PC-3 (cell line): ENCODE results near the gene RXRA. TPM values are rescaled to one million over a fixed set of nuclear protein-coding genes. Genes with fewer than 3 reads are reported as not detected.

ENCODE experiments used
- ATAC-seq: fragments of 200-7000 bp; cut with Tn5 transposase; 2 replicates; pipeline ENCODE4 v1.9.1; 2020; ENCODE audit warnings: mild to moderate bottlenecking, moderate library complexity
- BruUV-seq: library from RNA; stranded (reverse); fragments of 400-500 nt; replicated peaks from 2 replicates; lab custom pipeline; 2021; lab: Mats Ljungman, UMichigan
- CTCF ChIA-PET: fragments of 300-600 bp; sonication (Branson Sonifier 250); formaldehyde crosslinking; loops from one replicate; lab custom pipeline; 2022; ENCODE audit warnings: antibody characterized with exemption; lab: Charles Lee
- POLR2A ChIA-PET: fragments of 300-600 bp; sonication (Branson Sonifier 250); formaldehyde crosslinking; loops from one replicate; lab custom pipeline; 2022; ENCODE audit warnings: antibody characterized with exemption; ENCODE audit not compliant: unreplicated experiment; lab: Charles Lee
- DNase-seq: peaks from one replicate; pipeline ENCODE4 v3.0.0-alpha.2; 2015
- H2AFZ ChIP-seq: fragments of 300-600 bp; sonication (generic); 2 replicates; pipeline ENCODE4 v1.6.0; 2016; ENCODE audit warnings: antibody characterized with exemption, low read length
- H3F3A ChIP-seq: fragments of 300-600 bp; sonication (generic); one replicate; pipeline ENCODE4 v1.6.0; 2017; ENCODE audit warnings: antibody characterized with exemption, low read length, control low read depth, mild to moderate bottlenecking; ENCODE audit not compliant: unreplicated experiment
- H3K27ac ChIP-seq: fragments of 300-600 bp; sonication (generic); 2 replicates; pipeline ENCODE4 v1.5.1; 2016; ENCODE audit warnings: mild to moderate bottlenecking, low read length
- H3K27me3 ChIP-seq: fragments of 300-600 bp; sonication (generic); 2 replicates; pipeline ENCODE4 v1.6.1; 2016; ENCODE audit warnings: low read length, mixed read lengths
- H3K36me3 ChIP-seq: fragments of 300-600 bp; sonication (generic); 2 replicates; pipeline ENCODE4 v1.6.1; 2016; ENCODE audit warnings: low read depth, mixed run types, low read length, mixed read lengths
- H3K4me1 ChIP-seq: fragments of 300-600 bp; sonication (generic); 2 replicates; pipeline ENCODE4 v1.5.1; 2016; ENCODE audit warnings: low read length; ENCODE audit not compliant: insufficient read depth
- H3K4me2 ChIP-seq: fragments of 300-600 bp; sonication (generic); 2 replicates; pipeline ENCODE4 v1.6.0; 2016; ENCODE audit warnings: low read length
- H3K4me3 ChIP-seq: fragments of 300-600 bp; sonication (generic); 2 replicates; pipeline ENCODE4 v1.5.1; 2016; ENCODE audit warnings: mild to moderate bottlenecking, low read length, mixed read lengths
- H3K79me2 ChIP-seq: fragments of 300-600 bp; sonication (generic); 2 replicates; pipeline ENCODE4 v1.6.1; 2017; ENCODE audit warnings: low read length, mixed read lengths
- H3K9ac ChIP-seq: fragments of 300-600 bp; sonication (generic); 2 replicates; pipeline ENCODE4 v1.6.0; 2016; ENCODE audit warnings: mild to moderate bottlenecking, low read length
- H3K9me2 ChIP-seq: fragments of 300-600 bp; sonication (generic); replicated peaks from 2 replicates; pipeline ENCODE4 v1.6.1; 2016; ENCODE audit warnings: mixed run types, low read length, mixed read lengths
- H3K9me3 ChIP-seq: fragments of 300-600 bp; sonication (generic); 2 replicates; pipeline ENCODE4 v1.6.1; 2016; ENCODE audit warnings: low read length, mixed read lengths
- H4K20me1 ChIP-seq: fragments of 300-600 bp; sonication (generic); 2 replicates; pipeline ENCODE4 v1.6.1; 2016; ENCODE audit warnings: low read length, mixed read lengths
- CTCF ChIP-seq: fragments of 300-600 bp; sonication (generic); conservative IDR thresholded peaks from 2 replicates; pipeline ENCODE4 v1.5.1; 2017; ENCODE audit warnings: antibody characterized with exemption, low read depth, mild to moderate bottlenecking, low read length
- EZH2 ChIP-seq: fragments of 300-600 bp; sonication (generic); IDR thresholded peaks from one replicate; pipeline ENCODE4 v1.6.1; 2017; ENCODE audit warnings: antibody characterized with exemption, mild to moderate bottlenecking, low read length; ENCODE audit not compliant: unreplicated experiment
- EZH2phosphoT487 ChIP-seq: fragments of 300-600 bp; sonication (generic); IDR thresholded peaks from 2 replicates; pipeline ENCODE4 v1.6.1; 2018; ENCODE audit warnings: mild to moderate bottlenecking, antibody characterized with exemption, low read length, borderline replicate concordance
- intact Hi-C: fragments of 100-400 bp; cut with micrococcal nuclease; formaldehyde crosslinking; loops from 2 replicates; pipeline ENCODE4 v1.9.0; 2023
- total RNA-seq: library from RNA; depleted of rRNA; stranded (reverse); fragments of >200 nt; gene quantifications from 2 replicates; pipeline ENCODE4 v1.2.3, GENCODE V29; 2014

RXRA gene
- total RNA-seq, 1 experiment from 2014 or later = 17.5 TPM

- POLR2A ChIA-PET = no interaction called here
- H3K9me3 ChIP-seq = no peaks in the 10 kb centered on the region
- no peak overlapping the region for H3K4me3 ChIP-seq
- no peak overlapping the region for H3K27ac ChIP-seq
- BruUV-seq = no TSS peak
- CTCF ChIA-PET = no interaction called here
- no peaks in the 10 kb centered on the region for H3K79me2 ChIP-seq
- H4K20me1 ChIP-seq = no peaks in the 10 kb centered on the region
- H3F3A ChIP-seq = no peaks in the 10 kb centered on the region
- H3K9ac ChIP-seq = no peak overlapping the region
- DNase-seq = no peak
- H3K4me2 ChIP-seq = no peak overlapping the region
- no peak for TF ChIP-seq EZH2
- no peak for TF ChIP-seq EZH2phosphoT487
- TF ChIP-seq CTCF = no peak
- H3K4me1 ChIP-seq = no peaks in the 10 kb centered on the region
- no peaks in the 10 kb centered on the region for H3K9me2 ChIP-seq
- no peak for ATAC-seq
- no peaks in the 10 kb centered on the region for H3K36me3 ChIP-seq
- H2AFZ ChIP-seq = no peak overlapping the region
- intact Hi-C loops = no loop called here
- H3K27me3 ChIP-seq = no peaks in the 10 kb centered on the region
These were observed 94.7 kb downstream of the RXRA start for GRCh38 chr9:134420974-134421432.

GRCh38 chr9:134421888-134422287 lies 95.6 kb downstream of the RXRA start:
- H3K9me3 ChIP-seq = no peaks in the 10 kb centered on the region
- POLR2A ChIA-PET = no interaction called here
- TF ChIP-seq EZH2 (no peak), CTCF (no peak), EZH2phosphoT487 (no peak)
- H3F3A ChIP-seq = no peaks in the 10 kb centered on the region
- ATAC-seq (no peak), DNase-seq (no peak)
- H3K36me3 ChIP-seq = no peaks in the 10 kb centered on the region
- intact Hi-C loops = no loop called here
- CTCF ChIA-PET = no interaction called here
- no peak overlapping the region for H3K4me2 ChIP-seq
- H2AFZ ChIP-seq = no peak overlapping the region
- BruUV-seq = no TSS peak
- no peak overlapping the region for H3K4me3 ChIP-seq
- H3K27ac ChIP-seq = no peak overlapping the region
- no peaks in the 10 kb centered on the region for H3K9me2 ChIP-seq
- H3K79me2 ChIP-seq = no peaks in the 10 kb centered on the region
- no peaks in the 10 kb centered on the region for H3K27me3 ChIP-seq
- no peaks in the 10 kb centered on the region for H3K4me1 ChIP-seq
- no peaks in the 10 kb centered on the region for H4K20me1 ChIP-seq
- H3K9ac ChIP-seq = no peak overlapping the region

- H3K4me3 ChIP-seq = no peak overlapping the region
- CTCF ChIA-PET = no interaction called here
- no peak overlapping the region for H2AFZ ChIP-seq
- H3K79me2 ChIP-seq = no peaks in the 10 kb centered on the region
- H3K9me2 ChIP-seq = no peaks in the 10 kb centered on the region
- no peak overlapping the region for H3K27ac ChIP-seq
- POLR2A ChIA-PET = no interaction called here
- no peaks in the 10 kb centered on the region for H3K9me3 ChIP-seq
- DNase-seq (no peak), ATAC-seq (peak; percentile 20; the same call in 1 of the 2 replicates)
- no peaks in the 10 kb centered on the region for H3F3A ChIP-seq
- no TSS peak for BruUV-seq
- no peak overlapping the region for H3K4me2 ChIP-seq
- TF ChIP-seq CTCF (no peak), EZH2 (no peak), EZH2phosphoT487 (no peak)
- no peak overlapping the region for H3K9ac ChIP-seq
- H4K20me1 ChIP-seq = no peaks in the 10 kb centered on the region
- intact Hi-C loops = no loop called here
- H3K4me1 ChIP-seq = no peaks in the 10 kb centered on the region
- no peaks in the 10 kb centered on the region for H3K27me3 ChIP-seq
- no peaks in the 10 kb centered on the region for H3K36me3 ChIP-seq
These were observed 96.2 kb downstream of the RXRA start for GRCh38 chr9:134422301-134423090.
